Activated CD4-positive, alpha-beta T cell treated with anti-CD3 and anti-CD28 coated beads, Interleukin-2, amount 50 U/mL, for 1 hour (primary cell): Measurements from ENCODE around the gene EFCAB6.

Source experiments
- DNase-seq: peaks from one replicate; pipeline ENCODE4 v3.0.0-alpha.2; 2020

The EFCAB6 gene

GRCh38 chr22:43566021-43566420 lies 246.1 kb downstream of the EFCAB6 start:
- no peak for DNase-seq

GRCh38 chr22:43564859-43565258 lies 247.2 kb downstream of the EFCAB6 start:
- no peak for DNase-seq

- no peak for DNase-seq
Measured at GRCh38 chr22:43563571-43563970, 248.5 kb downstream of the EFCAB6 start.

GRCh38 chr22:43562843-43563242 lies 249.3 kb downstream of the EFCAB6 start:
- no peak for DNase-seq

GRCh38 chr22:43561415-43562178 lies 250.5 kb downstream of the EFCAB6 start:
- no peak for DNase-seq

- DNase-seq = no peak
Measured at GRCh38 chr22:43560651-43561050, 251.5 kb downstream of the EFCAB6 start.

GRCh38 chr22:43555561-43556515 lies 256.3 kb downstream of the EFCAB6 start:
- DNase-seq = no peak

GRCh38 chr22:43554694-43555365 lies 257.3 kb downstream of the EFCAB6 start:
- DNase-seq = no peak

GRCh38 chr22:43554259-43554636 lies 257.9 kb downstream of the EFCAB6 start:
- no peak for DNase-seq

GRCh38 chr22:43553451-43554258 lies 258.4 kb downstream of the EFCAB6 start:
- DNase-seq = no peak

GRCh38 chr22:43550672-43551071 lies 261.4 kb downstream of the EFCAB6 start:
- DNase-seq = no peak

- no peak for DNase-seq
Measured at GRCh38 chr22:43550024-43550620, 262.0 kb downstream of the EFCAB6 start.

- no peak for DNase-seq
Measured at GRCh38 chr22:43546186-43546585, 265.9 kb downstream of the EFCAB6 start.

- DNase-seq = no peak
Measured at GRCh38 chr22:43544289-43544673, 267.8 kb downstream of the EFCAB6 start.

GRCh38 chr22:43543522-43544288 lies 268.4 kb downstream of the EFCAB6 start:
- no peak for DNase-seq

- no peak for DNase-seq
Measured at GRCh38 chr22:43542681-43543521, 269.2 kb downstream of the EFCAB6 start.

- DNase-seq = no peak
Measured at GRCh38 chr22:43541462-43542407, 270.4 kb downstream of the EFCAB6 start.

GRCh38 chr22:43541022-43541421 lies 271.1 kb downstream of the EFCAB6 start:
- DNase-seq = no peak

GRCh38 chr22:43540529-43540923 lies 271.6 kb downstream of the EFCAB6 start:
- DNase-seq = no peak
